ENCODE measurements around the gene RSPRY1. TPM values are rescaled to one million over a fixed set of nuclear protein-coding genes. Genes with fewer than 3 reads are reported as not detected.

RSPRY1 gene
- total and polyA plus RNA-seq, 2 donors (not counting 1 experiment from before 2014, with no cell fraction given) = 36.5 to 51.9 TPM

GRCh38 chr16:57179215-57179828 is 6.8 kb upstream of the RSPRY1 start:
- Histone ChIP-seq H3K4me3 (replicated peaks in 1 of 4; ENCODE audit: control extremely low read depth in 1 of 4, insufficient read depth in 1 of 4, low read depth in 3 of 4, low read length in 4 of 4) (no peak overlapping the region), H3K4me1 (ENCODE audit: control insufficient read depth, extremely low read depth, insufficient read depth, low read length) (no peaks in the 10 kb centered on the region), H3K9me3 (ENCODE audit: control insufficient read depth, insufficient read depth, low read depth, low read length) (no peaks in the 10 kb centered on the region), H3K79me2 (ENCODE audit: control insufficient read depth, insufficient read depth, low read length) (peaks cover 25% of the 10 kb centered on the region), H4K20me1 (ENCODE audit: control insufficient read depth, extremely low read depth, insufficient read depth, low read length) (no peaks in the 10 kb centered on the region), H2AFZ (ENCODE audit: low read length) (no peak overlapping the region), H3K36me3 (ENCODE audit: control insufficient read depth, insufficient read depth, low read length) (no peaks in the 10 kb centered on the region), H3K4me2 (ENCODE audit: extremely low read depth, insufficient read depth, low read length) (peak overlapping the region; percentile 8), H3K27me3 (ENCODE audit: control insufficient read depth, insufficient read depth, low read length) (no peaks in the 10 kb centered on the region), H3K9ac (ENCODE audit: insufficient read depth, low read length) (no peak overlapping the region), H3K27ac (ENCODE audit: insufficient read depth, low read length) (no peak overlapping the region)
- DNase-seq (ENCODE audit: low read depth in 2 of 2) = no peak
- TF ChIP-seq EZH2 (IDR thresholded peaks at IDR 0.05; ENCODE audit: low read length, missing control alignments) = no peak
- TF ChIP-seq CTCF (conservative IDR thresholded peaks at IDR 0.05 in 1 of 2, IDR thresholded peaks at IDR 0.05 in 1 of 2; ENCODE audit: low read depth in 1 of 2, low read length in 2 of 2) = no peak

- Histone ChIP-seq H3K36me3 (ENCODE audit: control insufficient read depth, insufficient read depth, low read length) (no peaks in the 10 kb centered on the region), H3K9ac (ENCODE audit: insufficient read depth, low read length) (no peak overlapping the region), H3K4me3 (replicated peaks in 1 of 4; ENCODE audit: control extremely low read depth in 1 of 4, insufficient read depth in 1 of 4, low read depth in 3 of 4, low read length in 4 of 4) (no peak overlapping the region), H4K20me1 (ENCODE audit: control insufficient read depth, extremely low read depth, insufficient read depth, low read length) (no peaks in the 10 kb centered on the region), H3K27me3 (ENCODE audit: control insufficient read depth, insufficient read depth, low read length) (no peaks in the 10 kb centered on the region), H3K4me2 (ENCODE audit: extremely low read depth, insufficient read depth, low read length) (no peak overlapping the region), H3K27ac (ENCODE audit: insufficient read depth, low read length) (no peak overlapping the region), H3K9me3 (ENCODE audit: control insufficient read depth, insufficient read depth, low read depth, low read length) (no peaks in the 10 kb centered on the region), H3K4me1 (ENCODE audit: control insufficient read depth, extremely low read depth, insufficient read depth, low read length) (no peaks in the 10 kb centered on the region), H3K79me2 (ENCODE audit: control insufficient read depth, insufficient read depth, low read length) (peaks cover 62% of the 10 kb centered on the region), H2AFZ (ENCODE audit: low read length) (no peak overlapping the region)
- TF ChIP-seq EZH2 (IDR thresholded peaks at IDR 0.05; ENCODE audit: low read length, missing control alignments) (no peak), CTCF (conservative IDR thresholded peaks at IDR 0.05 in 1 of 2, IDR thresholded peaks at IDR 0.05 in 1 of 2; ENCODE audit: low read depth in 1 of 2, low read length in 2 of 2) (no peak)
- DNase-seq (ENCODE audit: low read depth in 2 of 2) = no peak
Observed at GRCh38 chr16:57184113-57184512, 2.0 kb upstream of the RSPRY1 start.

GRCh38 chr16:57184887-57185445 is 1.2 kb upstream of the RSPRY1 start:
- peak overlapping the region; percentile 92 for H3K9ac ChIP-seq (ENCODE audit: insufficient read depth, low read length)
- H3K4me3 ChIP-seq (replicated peaks in 1 of 4; ENCODE audit: control extremely low read depth in 1 of 4, insufficient read depth in 1 of 4, low read depth in 3 of 4, low read length in 4 of 4) = peak overlapping the region; percentile 64 to 93 (median 86)
- DNase-seq (ENCODE audit: low read depth in 2 of 2) = no peak
- H3K4me1 ChIP-seq (ENCODE audit: control insufficient read depth, extremely low read depth, insufficient read depth, low read length) = peaks cover under 1% of the 10 kb centered on the region
- no peaks in the 10 kb centered on the region for H3K27me3 ChIP-seq (ENCODE audit: control insufficient read depth, insufficient read depth, low read length)
- H2AFZ ChIP-seq (ENCODE audit: low read length) = no peak overlapping the region
- no peaks in the 10 kb centered on the region for H4K20me1 ChIP-seq (ENCODE audit: control insufficient read depth, extremely low read depth, insufficient read depth, low read length)
- H3K36me3 ChIP-seq (ENCODE audit: control insufficient read depth, insufficient read depth, low read length) = no peaks in the 10 kb centered on the region
- peak overlapping the region; percentile 92 for H3K4me2 ChIP-seq (ENCODE audit: extremely low read depth, insufficient read depth, low read length)
- no peak for TF ChIP-seq CTCF (conservative IDR thresholded peaks at IDR 0.05 in 1 of 2, IDR thresholded peaks at IDR 0.05 in 1 of 2; ENCODE audit: low read depth in 1 of 2, low read length in 2 of 2)
- no peak for TF ChIP-seq EZH2 (IDR thresholded peaks at IDR 0.05; ENCODE audit: low read length, missing control alignments)
- peaks cover 71% of the 10 kb centered on the region for H3K79me2 ChIP-seq (ENCODE audit: control insufficient read depth, insufficient read depth, low read length)
- H3K9me3 ChIP-seq (ENCODE audit: control insufficient read depth, insufficient read depth, low read depth, low read length) = no peaks in the 10 kb centered on the region
- H3K27ac ChIP-seq (ENCODE audit: insufficient read depth, low read length) = peak overlapping the region; percentile 91

Data from fibroblast of lung (primary cell).